K562 (cell line): ENCODE results near the gene GJA4. TPM values are rescaled to one million over a fixed set of nuclear protein-coding genes. Genes with fewer than 3 reads are reported as not detected.

Experiments
- ATAC-seq: fragments of 200-7000 bp; cut with Tn5 transposase; 3 replicates; pipeline ENCODE4 v1.9.1; 2020; ENCODE audit warnings: moderate library complexity
- BruUV-seq: library from RNA; stranded (reverse); fragments of 400-500 nt; replicated peaks from 2 replicates; lab custom pipeline; 2021; lab: Mats Ljungman, UMichigan
- CTCF ChIA-PET: fragments of 300-600 bp; formaldehyde crosslinking; extraction: SDS; loops from one replicate; lab custom pipeline; 2021; ENCODE audit warnings: low intra/inter-chr PET ratio; lab: Yijun Ruan, JAX
- POLR2A ChIA-PET: fragments of 300-600, 350-650 bp; sonication (Branson Sonifier 250); formaldehyde crosslinking; extraction: SDS; loops from one replicate; lab custom pipeline; 2021; ENCODE audit warnings: antibody characterized with exemption, inconsistent platforms; lab: Yijun Ruan, JAX
- DNase-seq, 4 experiments: peaks; one replicate each; pipeline versions ENCODE4 v3.0.0 to v3.0.0-alpha.2; 2011 to 2018; ENCODE audit warnings: low spot score in 3 of 4, mixed read lengths in 3 of 4; ENCODE audit errors: extremely low read depth in 1 of 4
- FAIRE-seq: peaks from 2 replicates; lab custom pipeline; 2011; peaks lifted over from hg19 to GRCh38; lab: Jason Lieb, UNC
- H2AFZ ChIP-seq: 2 replicates; pipeline ENCODE4 v1.6.0; 2011; ENCODE audit warnings: low read depth, low read length, control low read depth, inconsistent platforms
- H3K27ac ChIP-seq: fragments of 200-600 bp; 3 replicates; pipeline ENCODE4 v1.8.0; 2011; ENCODE audit warnings: low read depth, mild to moderate bottlenecking, control low read depth, inconsistent platforms, low read length, moderate library complexity, mixed read lengths; ENCODE audit errors: extremely low read depth
- H3K27me3 ChIP-seq, 2 experiments: fragments of 300-600 bp in 1 of 2; 2 replicates in 1 of 2; 3 replicates in 1 of 2; pipeline versions ENCODE4 v1.6.0 to v1.8.0; 2011; ENCODE audit warnings: inconsistent platforms in 2 of 2, low read length in 2 of 2, mild to moderate bottlenecking in 1 of 2, mixed read lengths in 1 of 2, moderate library complexity in 1 of 2; ENCODE audit not compliant: control insufficient read depth in 2 of 2, insufficient read depth in 2 of 2
- H3K36me3 ChIP-seq: fragments of 300-600 bp; 3 replicates; pipeline ENCODE4 v1.8.0; 2011; ENCODE audit warnings: mild to moderate bottlenecking, low read length, inconsistent platforms; ENCODE audit not compliant: control insufficient read depth, insufficient read depth
- H3K4me1 ChIP-seq, 2 experiments: fragments of 200-600 bp in 1 of 2; replicated peaks in 1 of 2; 2 replicates in 1 of 2; 3 replicates in 1 of 2; pipeline versions ENCODE4 v1.5.1 to v1.8.0; 2011; ENCODE audit warnings: inconsistent platforms in 2 of 2, low read length in 2 of 2, mild to moderate bottlenecking in 1 of 2, mixed read lengths in 1 of 2, moderate library complexity in 1 of 2; ENCODE audit not compliant: control insufficient read depth in 2 of 2, insufficient read depth in 2 of 2
- H3K4me2 ChIP-seq: 2 replicates; pipeline ENCODE4 v1.6.1; 2011; ENCODE audit warnings: low read length, control low read depth, inconsistent platforms, mixed read lengths; ENCODE audit not compliant: insufficient read depth
- H3K4me3 ChIP-seq: fragments of 200-600 bp; sonication (generic), shearing (Covaris generic); 2 replicates; pipeline ENCODE4 v1.5.1; 2016; ENCODE audit warnings: control low read depth, inconsistent platforms
- H3K79me2 ChIP-seq: fragments of 200-600 bp; 3 replicates; pipeline ENCODE4 v1.8.0; 2011; ENCODE audit warnings: low read length, inconsistent platforms; ENCODE audit not compliant: control insufficient read depth, insufficient read depth
- H3K9ac ChIP-seq, 2 experiments: 2 replicates each; pipeline versions ENCODE4 v1.6.0 to v1.6.1; 2011; ENCODE audit warnings: low read depth in 2 of 2, low read length in 2 of 2, control low read depth in 1 of 2, inconsistent platforms in 1 of 2, mild to moderate bottlenecking in 1 of 2, mixed read lengths in 1 of 2; ENCODE audit not compliant: insufficient read depth in 1 of 2
- H3K9me1 ChIP-seq: one replicate; pipeline ENCODE4 v1.6.0; 2011; ENCODE audit warnings: inconsistent platforms, mild to moderate bottlenecking, low read length, moderate library complexity; ENCODE audit not compliant: control insufficient read depth, insufficient read depth
- H3K9me3 ChIP-seq: replicated peaks from 2 replicates; pipeline ENCODE4 v1.5.1; 2011; ENCODE audit warnings: low read depth, low read length, inconsistent platforms; ENCODE audit not compliant: control insufficient read depth, insufficient read depth
- H4K20me1 ChIP-seq: replicated peaks from 2 replicates; pipeline ENCODE4 v1.6.1; 2011; ENCODE audit warnings: low read length, inconsistent platforms, mixed read lengths; ENCODE audit not compliant: control insufficient read depth, insufficient read depth
- CBX3 ChIP-seq, 2 experiments: IDR thresholded peaks; 1 replicate in 1 of 2; 2 replicates in 1 of 2; pipeline ENCODE4 v1.6.1; 2012; ENCODE audit warnings: inconsistent platforms in 2 of 2, low read length in 2 of 2, borderline replicate concordance in 1 of 2, control low read depth in 1 of 2
- CREB1 ChIP-seq, 2 experiments: sonication (generic) in 1 of 2; formaldehyde crosslinking in 1 of 2; IDR thresholded peaks; 2 replicates each; pipeline versions ENCODE4 v1.6.1 to v1.8.0; 2012 to 2022; ENCODE audit warnings: inconsistent platforms in 1 of 2, mild to moderate bottlenecking in 1 of 2, missing genetic modification reagents in 1 of 2, moderate library complexity in 1 of 2
- FOXK2 ChIP-seq, 2 experiments: fragments of 450-650 bp; IDR thresholded peaks in 1 of 2; conservative IDR thresholded peaks in 1 of 2; 2 replicates each; pipeline ENCODE4 v1.6.1; 2016; ENCODE audit warnings: low read depth in 2 of 2, mild to moderate bottlenecking in 1 of 2
- MCM2 ChIP-seq: fragments of 450-650 bp; IDR thresholded peaks from 2 replicates; pipeline ENCODE4 v1.6.1; 2017; ENCODE audit warnings: low read depth, mild to moderate bottlenecking
- PHB ChIP-seq: fragments of 250-450 bp; sonication (Bioruptor Pico); IDR thresholded peaks from 2 replicates; pipeline ENCODE4 v1.5.0; 2021
- RERE ChIP-seq: sonication (generic); formaldehyde crosslinking; IDR thresholded peaks from 2 replicates; pipeline ENCODE4 v1.8.0; 2023; ENCODE audit warnings: missing genetic modification reagents, mild to moderate bottlenecking, borderline replicate concordance
- ZKSCAN8 ChIP-seq: fragments of 200-800 bp; sonication (Bioruptor generic); IDR thresholded peaks from 2 replicates; pipeline ENCODE4 v1.6.1; 2016; ENCODE audit warnings: missing genetic modification characterization, missing compliant biosample characterization
- ZNF121 ChIP-seq: sonication (generic); formaldehyde crosslinking; conservative IDR thresholded peaks from 2 replicates; pipeline ENCODE4 v1.8.0; 2022; ENCODE audit warnings: missing genetic modification reagents
- ZNF511 ChIP-seq: sonication (generic); formaldehyde crosslinking; IDR thresholded peaks from 2 replicates; pipeline ENCODE4 v1.8.0; 2022; ENCODE audit warnings: mild to moderate bottlenecking, missing genetic modification reagents
- ZNF699 ChIP-seq: fragments of 250-450 bp; sonication (Bioruptor Pico); IDR thresholded peaks from 2 replicates; pipeline ENCODE4 v1.8.0; 2021; ENCODE audit warnings: mild to moderate bottlenecking, moderate library complexity; ENCODE audit not compliant: insufficient replicate concordance
- WGBS: fragments of 100-300 bp; shearing (Covaris generic); methylation state at CpG from one replicate; pipeline ENCODE4 v1.1.6; 2016; ENCODE audit warnings: low coverage, mixed read lengths; ENCODE audit not compliant: insufficient coverage; ENCODE audit errors: missing lambda C conversion rate; 5-methylcytosine and 5-hydroxymethylcytosine counted together
- in situ Hi-C: fragments of 300-500 bp; cut with MboI; formaldehyde crosslinking; loops from 4 replicates; pipeline ENCODE4 v1.15.0; 2018; ENCODE audit warnings: inconsistent platforms, mixed read lengths
- intact Hi-C: fragments of 100-400 bp; cut with micrococcal nuclease; formaldehyde crosslinking; loops from 2 replicates; pipeline ENCODE4 v1.14.2; 2022
- polyA plus RNA-seq, 8 experiments: library from polyadenylated mRNA; depleted of rRNA in 4 of 8; stranded (reverse) in 5 of 8; unstranded in 3 of 8; fragments of >200 nt; fragmentation: Nextera tagmentation in 2 of 8; fragmentation: Illumina TruSeq in 1 of 8; extraction: Ambion mirVana in 2 of 8; extraction: Trizol in 1 of 8; gene quantifications; 2 replicates each; pipeline versions ENCODE4 v1.2.1 to v1.2.3, GENCODE V29; 2011 to 2014; ENCODE audit warnings: inconsistent platforms in 1 of 8, missing spikeins in 1 of 8
- total RNA-seq, 7 experiments: library from RNA; depleted of rRNA in 6 of 7; stranded (reverse); fragments of >200 nt in 6 of 7; fragmentation: Illumina TruSeq in 2 of 7; extraction: Trizol in 2 of 7; gene quantifications; 2 replicates each; pipeline versions ENCODE4 v1.2.1 to v1.2.3, GENCODE V29; 2011 to 2021; ENCODE audit warnings: low replicate concordance in 1 of 7

Gene GJA4
- total and polyA plus RNA-seq, 9 of the 15 experiments (the other 6 are each of a cell fraction or from before 2014, with no cell fraction given), result 0.16 to 0.24 TPM; not detected in 7

GRCh38 chr1:34776911-34777310 lies 15.9 kb upstream of the GJA4 start (continued):
- TF ChIP-seq RERE (CRISPR knock-in tag), result no peak
- no peak for TF ChIP-seq ZNF121 (CRISPR knock-in tag)

GRCh38 chr1:34777519-34778321 lies 15.1 kb upstream of the GJA4 start:
- Histone ChIP-seq H3K4me2 (no peak overlapping the region), H3K27me3 (peaks cover 52 to 61% of the 10 kb centered on the region in 2 experiments), H3K9me1 (no peaks in the 10 kb centered on the region), H3K36me3 (no peaks in the 10 kb centered on the region), H3K9ac (no peak overlapping the region), H3K9me3 (no peaks in the 10 kb centered on the region), H3K79me2 (no peaks in the 10 kb centered on the region), H2AFZ (no peak overlapping the region), H3K27ac (no peak overlapping the region), H4K20me1 (0 out of 2 replicates have a peak, but pooled peaks cover 3% of the 10 kb centered on the region), H3K4me3 (no peak overlapping the region), H3K4me1 (peaks cover 0 to 11% of the 10 kb centered on the region in 2 experiments; a peak in 1 of 5 replicates)
- ATAC-seq (no peak), FAIRE-seq (no peak), DNase-seq (no peak)
- ChIA-PET CTCF (no interaction called here), POLR2A (no interaction called here)
- intact Hi-C loops (no loop called here), in situ Hi-C loops (no loop called here)
- WGBS, result 4% methylated on average over 7 of the region's 10 CpGs
- BruUV-seq, result no TSS peak
- TF ChIP-seq ZNF511 (no peak), CBX3 (IDR thresholded peaks at IDR 0.05; ENCODE audit: borderline replicate concordance in 1 of 2, low read length in 2 of 2) (no peak), PHB (no peak), ZNF699 (CRISPR knock-in tag) (no peak), ZKSCAN8 (CRISPR knock-in tag) (no peak), FOXK2 (conservative IDR thresholded peaks at IDR 0.05 in 1 of 2, IDR thresholded peaks at IDR 0.05 in 1 of 2; ENCODE audit: low read depth in 2 of 2) (no peak), CREB1 (IDR thresholded peaks at IDR 0.05) (no peak), CREB1 (CRISPR knock-in tag; IDR thresholded peaks at IDR 0.05) (no peak), MCM2 (no peak)
